Measurements from ENCODE around the gene SNX30. TPM values are rescaled to one million over a fixed set of nuclear protein-coding genes. Genes with fewer than 3 reads are reported as not detected.
A peak's percentile ranks its signal among the peaks of the same experiment; 100 is the strongest.

The SNX30 gene
- total and polyA plus RNA-seq, 2 donors (not counting 1 experiment from before 2014, with no cell fraction given): 3.8 to 20.6 TPM

GRCh38 chr9:112761912-112762655 is 11.5 kb downstream of the SNX30 start:
- Histone ChIP-seq H3K4me1 (ENCODE audit: control insufficient read depth in 2 of 2, insufficient read depth in 2 of 2, low read length in 2 of 2) (peaks cover 15 to 16% of the 10 kb centered on the region in 2 donors), H3K9me3 (ENCODE audit: control extremely low read depth in 1 of 3, control insufficient read depth in 2 of 3, insufficient read depth in 1 of 3, low read length in 2 of 3) (peaks cover 0 to 4% (median 1%) of the 10 kb centered on the region in 3 donors), H3K9ac (ENCODE audit: low read length) (no peak overlapping the region), H4K20me1 (ENCODE audit: control insufficient read depth, insufficient read depth, low read length, poor library complexity, severe bottlenecking) (peaks cover 26% of the 10 kb centered on the region), H3K4me2 (replicated peaks; ENCODE audit: low read depth, low read length, poor library complexity, severe bottlenecking) (peak overlapping the region; percentile 34), H3K4me3 (ENCODE audit: control extremely low read depth in 1 of 5, extremely low read depth in 1 of 5, insufficient read depth in 1 of 5, low read depth in 2 of 5, low read length in 4 of 5) (no peak overlapping the region), H3K27me3 (replicated peaks in 1 of 4; ENCODE audit: control extremely low read depth in 1 of 4, control insufficient read depth in 3 of 4, insufficient read depth in 4 of 4, low read length in 3 of 4) (no peaks in the 10 kb centered on the region), H3K36me3 (replicated peaks in 1 of 2; ENCODE audit: control extremely low read depth in 1 of 2, control insufficient read depth in 1 of 2, extremely low read depth in 1 of 2, insufficient read depth in 2 of 2, low read length in 1 of 2) (peaks cover 0 to 3% of the 10 kb centered on the region in 2 experiments), H3K27ac (ENCODE audit: low read length in 2 of 2) (no peak overlapping the region), H2AFZ (ENCODE audit: insufficient read depth, low read depth, low read length, poor library complexity, severe bottlenecking) (no peak overlapping the region), H3K79me2 (ENCODE audit: control insufficient read depth, insufficient read depth, low read length) (peaks cover 84% of the 10 kb centered on the region)
- WGBS (ENCODE audit: insufficient coverage): 76% methylated on average over 5 of the region's 12 CpGs
- Mint-ChIP-seq H3K27me3 (no peaks in the 10 kb centered on the region), H3K4me1 (peaks cover 51% of the 10 kb centered on the region), H3K9me3 (ENCODE audit: insufficient read depth) (peaks cover 6% of the 10 kb centered on the region), H3K4me3 (peak overlapping the region; percentile 1), H3K27ac (no peak overlapping the region)
- TF ChIP-seq EZH2 (IDR thresholded peaks at IDR 0.05; ENCODE audit: borderline replicate concordance, insufficient read depth, low read depth, low read length, poor library complexity, severe bottlenecking): no peak
- ATAC-seq (ENCODE audit: low read depth) (peak; percentile 17), DNase-seq (no peak)
- ChIA-PET CTCF (interaction anchor here (0.9 kb wide), 1 partner anchor 28 kb away, joined by 3 read pairs; no protein-coding TSS in a partner anchor), POLR2A (no interaction called here)
- intact Hi-C loops (cut with micrococcal nuclease): no loop called here

GRCh38 chr9:112762726-112763518 is 12.4 kb downstream of the SNX30 start:
- H3K27ac ChIP-seq (ENCODE audit: low read length in 2 of 2): no peak overlapping the region
- peaks cover 83% of the 10 kb centered on the region for H3K79me2 ChIP-seq (ENCODE audit: control insufficient read depth, insufficient read depth, low read length)
- Mint-ChIP-seq H3K4me3 (peak overlapping the region; percentile 24), H3K27me3 (no peaks in the 10 kb centered on the region), H3K9me3 (ENCODE audit: insufficient read depth) (peaks cover 6% of the 10 kb centered on the region), H3K4me1 (peaks cover 45% of the 10 kb centered on the region), H3K27ac (peak overlapping the region; percentile 48)
- H4K20me1 ChIP-seq (ENCODE audit: control insufficient read depth, insufficient read depth, low read length, poor library complexity, severe bottlenecking): peaks cover 24% of the 10 kb centered on the region
- CTCF ChIA-PET: interaction anchor here (0.9 kb wide), 1 partner anchor 27 kb away, joined by 3 read pairs; no protein-coding TSS in a partner anchor
- TF ChIP-seq CTCF (IDR thresholded peaks at IDR 0.05) (no peak), EZH2 (IDR thresholded peaks at IDR 0.05; ENCODE audit: borderline replicate concordance, insufficient read depth, low read depth, low read length, poor library complexity, severe bottlenecking) (no peak)
- no peak overlapping the region for H2AFZ ChIP-seq (ENCODE audit: insufficient read depth, low read depth, low read length, poor library complexity, severe bottlenecking)
- peaks cover 15 to 16% of the 10 kb centered on the region in 2 donors for H3K4me1 ChIP-seq (ENCODE audit: control insufficient read depth in 2 of 2, insufficient read depth in 2 of 2, low read length in 2 of 2)
- intact Hi-C loops (cut with micrococcal nuclease): no loop called here
- POLR2A ChIA-PET: interaction anchor here (0.6 kb wide), 1 partner anchor 22 kb away, joined by 3 read pairs; no protein-coding TSS in a partner anchor
- H3K9ac ChIP-seq (ENCODE audit: low read length): no peak overlapping the region
- 79% methylated on average over 10 of the region's 13 CpGs for WGBS (ENCODE audit: insufficient coverage)
- ATAC-seq (ENCODE audit: low read depth) (no peak), DNase-seq (no peak)
- peaks cover 0 to 4% (median 1%) of the 10 kb centered on the region in 3 donors for H3K9me3 ChIP-seq (ENCODE audit: control extremely low read depth in 1 of 3, control insufficient read depth in 2 of 3, insufficient read depth in 1 of 3, low read length in 2 of 3)
- H3K4me3 ChIP-seq (ENCODE audit: control extremely low read depth in 1 of 5, extremely low read depth in 1 of 5, insufficient read depth in 1 of 5, low read depth in 2 of 5, low read length in 4 of 5): no peak overlapping the region
- no peaks in the 10 kb centered on the region for H3K27me3 ChIP-seq (replicated peaks in 1 of 4; ENCODE audit: control extremely low read depth in 1 of 4, control insufficient read depth in 3 of 4, insufficient read depth in 4 of 4, low read length in 3 of 4)
- H3K36me3 ChIP-seq (replicated peaks in 1 of 2; ENCODE audit: control extremely low read depth in 1 of 2, control insufficient read depth in 1 of 2, extremely low read depth in 1 of 2, insufficient read depth in 2 of 2, low read length in 1 of 2): peaks cover 0 to 3% of the 10 kb centered on the region in 2 experiments
- H3K4me2 ChIP-seq (replicated peaks; ENCODE audit: low read depth, low read length, poor library complexity, severe bottlenecking): peak overlapping the region; percentile 34

All from B cell (primary cell).